Neural cell (in vitro differentiated cells): Measurements from ENCODE around the gene KMT2B. TPM values are rescaled to one million over a fixed set of nuclear protein-coding genes. Genes with fewer than 3 reads are reported as not detected.
"Not testable (repeated sequence)": the region's sequence is repeated elsewhere in the genome, so short reads cannot be mapped to it uniquely, and the experiment has no call there.

Experiments
- H2AFZ ChIP-seq: fragments of 200-600, 300-800 bp; sonication (generic), shearing (Covaris generic); 2 replicates; pipeline ENCODE4 v1.6.0; 2014; ENCODE audit warnings: low read depth, mild to moderate bottlenecking, antibody characterized with exemption, low read length, moderate library complexity
- H3F3A ChIP-seq: fragments of 200-600 bp; shearing (Covaris generic); 2 replicates; pipeline ENCODE4 v1.6.1; 2016; ENCODE audit warnings: mild to moderate bottlenecking, moderate library complexity, mixed read lengths, antibody characterized with exemption, low read length; ENCODE audit not compliant: insufficient read depth, poor library complexity, severe bottlenecking
- H3K27ac ChIP-seq: fragments of 200-600, 300-800 bp; sonication (generic), shearing (Covaris generic); 2 replicates; pipeline ENCODE4 v1.5.1; 2014; ENCODE audit warnings: mild to moderate bottlenecking, low read length, moderate library complexity
- H3K27me3 ChIP-seq: fragments of 300-800, 200-600 bp; sonication (generic), shearing (Covaris generic); 2 replicates; pipeline ENCODE4 v1.6.0; 2014; ENCODE audit warnings: mild to moderate bottlenecking, low read depth, low read length, moderate library complexity; ENCODE audit not compliant: insufficient read depth
- H3K36me3 ChIP-seq: fragments of 300-800, 200-600 bp; sonication (generic), shearing (Covaris generic); 2 replicates; pipeline ENCODE4 v1.5.1; 2014; ENCODE audit warnings: mild to moderate bottlenecking, antibody characterized with exemption, low read length, moderate library complexity; ENCODE audit not compliant: insufficient read depth
- H3K4me2 ChIP-seq: fragments of 300-800, 200-600 bp; sonication (generic), shearing (Covaris generic); 2 replicates; pipeline ENCODE4 v1.6.0; 2014; ENCODE audit warnings: mild to moderate bottlenecking, low read length
- H3K4me3 ChIP-seq: fragments of 300-800, 200-600 bp; sonication (generic), shearing (Covaris generic); 2 replicates; pipeline ENCODE4 v1.5.1; 2014; ENCODE audit warnings: mild to moderate bottlenecking, low read length, moderate library complexity
- H3K79me2 ChIP-seq: fragments of 200-600 bp; shearing (Covaris generic); replicated peaks from 2 replicates; pipeline ENCODE4 v1.6.0; 2014; ENCODE audit warnings: mild to moderate bottlenecking, low read length, moderate library complexity; ENCODE audit not compliant: insufficient read depth
- H3K9ac ChIP-seq: fragments of 300-800, 200-600 bp; sonication (generic), shearing (Covaris generic); 2 replicates; pipeline ENCODE4 v1.6.1; 2016; ENCODE audit warnings: mild to moderate bottlenecking, low read length, mixed read lengths
- H3K9me2 ChIP-seq: fragments of 200-600 bp; shearing (Covaris generic); 2 replicates; pipeline ENCODE4 v1.6.1; 2016; ENCODE audit warnings: mild to moderate bottlenecking, low read length, mixed read lengths; ENCODE audit not compliant: insufficient read depth
- H3K9me3 ChIP-seq: fragments of 200-600, 300-800 bp; sonication (generic), shearing (Covaris generic); 2 replicates; pipeline ENCODE4 v1.6.1; 2016; ENCODE audit warnings: mild to moderate bottlenecking, mixed run types, low read length, moderate library complexity, mixed read lengths
- H4K20me1 ChIP-seq: fragments of 200-600 bp; shearing (Covaris generic); 2 replicates; pipeline ENCODE4 v1.6.1; 2016; ENCODE audit warnings: mild to moderate bottlenecking, mixed run types; ENCODE audit not compliant: insufficient read depth
- CTCF ChIP-seq: fragments of 450-650 bp; IDR thresholded peaks from 2 replicates; pipeline ENCODE4 v1.5.1; 2014; ENCODE audit warnings: antibody characterized with exemption, mild to moderate bottlenecking, moderate library complexity; ENCODE audit not compliant: poor library complexity, severe bottlenecking
- EP300 ChIP-seq: fragments of 450-650 bp; conservative IDR thresholded peaks from 2 replicates; pipeline ENCODE4 v1.6.1; 2014; ENCODE audit warnings: antibody characterized with exemption, mild to moderate bottlenecking, moderate library complexity; ENCODE audit not compliant: poor library complexity, severe bottlenecking
- EZH2 ChIP-seq: fragments of 200-600, 300-800 bp; shearing (Covaris generic), sonication (generic); IDR thresholded peaks from 2 replicates; pipeline ENCODE4 v1.6.1; 2014; ENCODE audit warnings: antibody characterized with exemption, low read length, borderline replicate concordance, mild to moderate bottlenecking; ENCODE audit not compliant: insufficient read depth, poor library complexity, severe bottlenecking
- MXI1 ChIP-seq: fragments of 450-650 bp; conservative IDR thresholded peaks from 2 replicates; pipeline ENCODE4 v1.6.1; 2014; ENCODE audit warnings: antibody characterized with exemption, mild to moderate bottlenecking; ENCODE audit not compliant: poor library complexity, severe bottlenecking
- POLR2AphosphoS5 ChIP-seq: IDR thresholded peaks from 2 replicates; pipeline ENCODE4 v1.6.1; 2012
- RAD21 ChIP-seq: fragments of 450-650 bp; conservative IDR thresholded peaks from 2 replicates; pipeline ENCODE4 v1.6.1; 2014; ENCODE audit warnings: antibody characterized with exemption, mild to moderate bottlenecking, moderate library complexity
- SMC3 ChIP-seq: fragments of 450-650 bp; conservative IDR thresholded peaks from 2 replicates; pipeline ENCODE4 v1.6.1; 2014; ENCODE audit warnings: antibody characterized with exemption, mild to moderate bottlenecking, moderate library complexity; ENCODE audit not compliant: poor library complexity
- TAF1 ChIP-seq: IDR thresholded peaks from 2 replicates; pipeline ENCODE4 v1.6.1; 2012; ENCODE audit warnings: low read depth
- polyA plus RNA-seq: library from polyadenylated mRNA; depleted of rRNA; stranded (reverse); fragments of >200 nt; gene quantifications from 2 replicates; pipeline ENCODE4 v1.2.3, GENCODE V29; 2014
- TF ChIP-seq, protein P1 (sequence below): IDR thresholded peaks from 2 replicates; pipeline ENCODE4 v1.6.1; 2012; ENCODE audit warnings: borderline replicate concordance

The KMT2B gene
- polyA plus RNA-seq, 1 donor from 2014 or later = 15.8 TPM

GRCh38 chr19:35768082-35768421, 50.2 kb downstream of the KMT2B start:
- Histone ChIP-seq H3K36me3 (no peaks in the 10 kb centered on the region), H2AFZ (no peak overlapping the region), H3K9ac (no peak overlapping the region), H3K79me2 (no peaks in the 10 kb centered on the region), H3K9me2 (no peaks in the 10 kb centered on the region), H3K27me3 (no peaks in the 10 kb centered on the region), H3K4me3 (no peak overlapping the region), H4K20me1 (no peaks in the 10 kb centered on the region), H3K27ac (no peak overlapping the region), H3K9me3 (no peaks in the 10 kb centered on the region), H3F3A (no peaks in the 10 kb centered on the region), H3K4me2 (no peak overlapping the region)
- TF ChIP-seq MXI1 = no peak
- TF ChIP-seq, protein P1, sequence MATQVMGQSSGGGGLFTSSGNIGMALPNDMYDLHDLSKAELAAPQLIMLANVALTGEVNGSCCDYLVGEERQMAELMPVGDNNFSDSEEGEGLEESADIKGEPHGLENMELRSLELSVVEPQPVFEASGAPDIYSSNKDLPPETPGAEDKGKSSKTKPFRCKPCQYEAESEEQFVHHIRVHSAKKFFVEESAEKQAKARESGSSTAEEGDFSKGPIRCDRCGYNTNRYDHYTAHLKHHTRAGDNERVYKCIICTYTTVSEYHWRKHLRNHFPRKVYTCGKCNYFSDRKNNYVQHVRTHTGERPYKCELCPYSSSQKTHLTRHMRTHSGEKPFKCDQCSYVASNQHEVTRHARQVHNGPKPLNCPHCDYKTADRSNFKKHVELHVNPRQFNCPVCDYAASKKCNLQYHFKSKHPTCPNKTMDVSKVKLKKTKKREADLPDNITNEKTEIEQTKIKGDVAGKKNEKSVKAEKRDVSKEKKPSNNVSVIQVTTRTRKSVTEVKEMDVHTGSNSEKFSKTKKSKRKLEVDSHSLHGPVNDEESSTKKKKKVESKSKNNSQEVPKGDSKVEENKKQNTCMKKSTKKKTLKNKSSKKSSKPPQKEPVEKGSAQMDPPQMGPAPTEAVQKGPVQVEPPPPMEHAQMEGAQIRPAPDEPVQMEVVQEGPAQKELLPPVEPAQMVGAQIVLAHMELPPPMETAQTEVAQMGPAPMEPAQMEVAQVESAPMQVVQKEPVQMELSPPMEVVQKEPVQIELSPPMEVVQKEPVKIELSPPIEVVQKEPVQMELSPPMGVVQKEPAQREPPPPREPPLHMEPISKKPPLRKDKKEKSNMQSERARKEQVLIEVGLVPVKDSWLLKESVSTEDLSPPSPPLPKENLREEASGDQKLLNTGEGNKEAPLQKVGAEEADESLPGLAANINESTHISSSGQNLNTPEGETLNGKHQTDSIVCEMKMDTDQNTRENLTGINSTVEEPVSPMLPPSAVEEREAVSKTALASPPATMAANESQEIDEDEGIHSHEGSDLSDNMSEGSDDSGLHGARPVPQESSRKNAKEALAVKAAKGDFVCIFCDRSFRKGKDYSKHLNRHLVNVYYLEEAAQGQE = no peak
- TF ChIP-seq EZH2 = no peak
- TF ChIP-seq TAF1 = no peak
- no peak for TF ChIP-seq EP300
- no peak for TF ChIP-seq RAD21
- TF ChIP-seq POLR2AphosphoS5 = no peak
- TF ChIP-seq CTCF = no peak
- TF ChIP-seq SMC3 = no peak

DNA sequence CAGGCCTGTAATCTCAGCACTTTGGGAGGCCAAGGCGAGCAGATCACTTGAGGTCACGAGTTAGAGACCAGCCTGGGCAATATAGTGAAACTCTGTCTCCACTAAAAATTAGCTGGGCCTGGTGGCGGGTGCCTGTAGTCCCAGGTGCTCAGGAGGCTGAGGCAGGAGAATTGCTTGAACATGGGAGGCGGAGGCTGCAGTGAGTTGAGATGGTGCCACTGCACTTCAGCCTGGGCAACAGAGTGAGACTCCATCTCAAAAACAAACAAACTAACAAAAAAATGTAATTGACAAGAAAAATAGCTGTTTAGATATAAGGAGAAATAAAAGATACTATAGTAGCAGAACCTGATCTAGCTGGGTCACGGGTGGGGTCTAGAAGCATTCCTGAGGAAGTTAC, 54.6 kb downstream of the KMT2B start:
- not testable (repeated sequence) for H4K20me1 ChIP-seq, H3K27ac ChIP-seq, H3K27me3 ChIP-seq, H3K9me2 ChIP-seq, H3K4me2 ChIP-seq, H3K9me3 ChIP-seq, H3F3A ChIP-seq, H3K36me3 ChIP-seq, H3K4me3 ChIP-seq, H3K9ac ChIP-seq, H2AFZ ChIP-seq
- peaks cover 17% of the 10 kb centered on the region for H3K79me2 ChIP-seq
